ENCODE data around the gene GGPS1. TPM values are rescaled to one million over a fixed set of nuclear protein-coding genes. Genes with fewer than 3 reads are reported as not detected.
"Not testable (repeated sequence)": the region's sequence is repeated elsewhere in the genome, so short reads cannot be mapped to it uniquely, and the experiment has no call there.

GGPS1 gene
- total RNA-seq, result 10 to 100 TPM; 24.1 to 29.0 TPM
- polyA plus RNA-seq, result 10 to 100 TPM; 18.9 to 24.7 TPM
- long read RNA-seq, donor 1, transcript GGPS1-201 (4 exons, 2,895 nt), result major isoform, 62 of 69 reads
- long read RNA-seq, donor 1, transcript GGPS1-203 (3 exons, 1,407 nt), result minor isoform, 5 of 69 reads
- long read RNA-seq, donor 1, partial matches to known transcripts, result 0 of 69 reads
- long read RNA-seq, donor 1, other reads (novel, unspliced or antisense), result 2 of 69 reads
- long read RNA-seq, donor 2, transcript GGPS1-201 (4 exons, 2,895 nt), result major isoform, 9 of 9 reads
- long read RNA-seq, donor 2, partial matches to known transcripts, result 0 of 9 reads
- long read RNA-seq, donor 2, other reads (novel, unspliced or antisense), result 0 of 9 reads

DNA sequence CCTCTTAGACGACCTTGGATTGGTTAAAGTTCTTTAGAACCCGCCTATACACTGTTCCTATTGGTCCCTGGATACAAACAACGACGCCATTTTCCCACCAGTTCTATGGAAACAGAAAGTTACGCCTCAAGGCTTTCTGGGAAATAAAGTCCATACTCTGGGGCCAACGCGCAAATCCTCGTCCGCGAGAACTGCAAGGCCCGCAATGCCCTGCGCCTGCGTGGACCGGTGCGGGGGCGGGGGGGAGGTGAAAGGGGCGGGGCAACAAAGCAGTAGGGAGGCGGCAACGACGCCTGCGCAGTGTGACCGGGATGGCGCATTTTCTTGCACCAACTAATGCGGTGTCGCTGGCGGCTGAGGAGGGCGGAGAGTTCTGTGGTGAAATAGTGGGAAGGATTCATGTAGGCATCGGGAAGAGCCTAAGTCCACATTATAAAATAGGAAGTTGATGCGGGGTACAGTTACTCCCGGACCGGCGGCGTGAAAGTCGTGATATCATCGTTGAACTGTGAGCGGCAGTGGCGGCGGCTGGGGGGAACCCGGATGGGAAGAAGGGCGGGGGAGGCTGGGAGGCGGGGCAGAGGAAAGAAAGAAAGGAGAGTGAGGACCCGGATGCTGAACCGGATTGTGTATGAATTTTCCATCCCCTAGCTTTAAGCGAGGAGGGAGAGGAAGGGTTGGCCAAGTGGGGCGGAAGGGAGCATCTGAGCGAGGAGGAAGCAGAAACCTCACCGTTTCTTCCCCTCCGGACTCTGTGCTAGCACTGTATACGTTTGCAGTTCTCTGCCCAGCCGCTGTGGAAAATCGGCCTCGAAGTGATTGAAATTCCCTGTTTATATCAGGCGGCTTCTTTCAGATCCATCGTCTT is at the start of gene GGPS1:
Gene GGPS1, plus strand, starts transcription at position 300 of the 868 bp plus-strand sequence. CDS start 6,695 bp downstream, outside the sequence.
- Histone ChIP-seq H3K27me3 (ENCODE audit: control insufficient read depth in 1 of 2, insufficient read depth in 2 of 2, low read length in 1 of 2) (no peaks in the 10 kb centered on the region), H3K9me3 (ENCODE audit: control insufficient read depth, low read length) (no peaks in the 10 kb centered on the region), H3K4me1 (ENCODE audit: control insufficient read depth in 1 of 2, insufficient read depth in 2 of 2, low read length in 2 of 2) (no peaks in the 10 kb centered on the region), H3K4me3 (ENCODE audit: low read length in 2 of 2) (peak within 1 kb of the TSS; percentile 96 to 99), H3K36me3 (ENCODE audit: control insufficient read depth in 1 of 2, insufficient read depth in 2 of 2, low read length in 1 of 2) (no peaks in the 10 kb centered on the region), H3K27ac (ENCODE audit: low read depth in 1 of 2, low read length in 2 of 2) (peak within 1 kb of the TSS; percentile 73 to 99)
- peak; percentile 98 to 99 for DNase-seq
- ATAC-seq (ENCODE audit: low FRiP score), result peak; percentile 98
- 0% methylated on average over 49 to 54 of the region's 54 CpGs for WGBS, 2 donors
- intact Hi-C loops (cut with DNase I), result loop anchor here (1.0 to 10.0 kb wide), 5 partner anchors 38 to 176 kb away; partner anchors contain the start of genes TBCE (in 2 of the 2) and B3GALNT2 (in 1 of the 2)

DNA sequence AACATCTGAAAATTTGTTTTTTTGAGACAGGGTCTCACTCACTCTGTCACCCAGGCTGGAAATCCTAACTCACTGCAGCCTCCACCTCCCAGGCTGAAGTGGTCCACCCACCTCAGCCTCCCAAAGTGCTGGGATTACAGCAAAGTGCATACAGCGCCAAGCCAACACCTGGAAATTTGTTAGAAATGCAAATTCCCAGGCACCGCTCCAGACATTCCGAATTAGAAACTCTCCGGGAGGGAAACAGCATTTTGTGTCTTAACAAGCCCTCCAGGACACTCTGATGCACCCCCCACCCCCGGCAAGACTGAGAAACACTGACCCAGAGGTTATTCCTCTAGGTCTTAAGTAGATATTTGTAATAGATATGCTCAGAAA is 49.5 kb upstream of the GGPS1 start:
- Histone ChIP-seq H3K4me3 (ENCODE audit: low read length in 2 of 2) (no peak overlapping the region), H3K36me3 (ENCODE audit: control insufficient read depth in 1 of 2, insufficient read depth in 2 of 2, low read length in 1 of 2) (no peaks in the 10 kb centered on the region), H3K4me1 (ENCODE audit: control insufficient read depth in 1 of 2, insufficient read depth in 2 of 2, low read length in 2 of 2) (no peaks in the 10 kb centered on the region), H3K9me3 (ENCODE audit: control insufficient read depth, low read length) (no peaks in the 10 kb centered on the region), H3K27ac (ENCODE audit: low read depth in 1 of 2, low read length in 2 of 2) (no peak overlapping the region), H3K27me3 (ENCODE audit: control insufficient read depth in 1 of 2, insufficient read depth in 2 of 2, low read length in 1 of 2) (no peaks in the 10 kb centered on the region)
- DNase-seq (no peak), ATAC-seq (ENCODE audit: low FRiP score) (no peak)
- intact Hi-C loops (cut with DNase I), result no loop called here
- WGBS, 2 donors, result 75 to 81% methylated on average over 5 of the region's 5 CpGs

DNA sequence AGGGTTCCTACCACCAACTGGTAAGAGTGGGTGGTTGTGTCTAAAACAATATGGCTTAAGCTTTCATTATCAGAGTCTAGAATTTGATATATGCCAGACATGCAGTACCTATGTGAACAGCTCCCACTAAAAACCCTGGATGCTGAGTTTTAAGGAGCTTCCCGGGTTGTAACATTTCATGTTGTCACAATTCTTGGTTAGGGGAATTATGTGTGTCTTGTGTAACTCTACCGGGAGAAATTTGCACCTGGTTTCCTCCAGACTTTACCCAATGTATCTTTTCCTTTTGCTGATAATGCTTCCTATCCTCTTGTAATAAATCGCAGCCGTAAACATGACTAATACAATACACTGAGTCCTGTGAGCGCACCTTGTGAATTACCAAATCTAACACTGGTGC is 48.7 kb upstream of the GGPS1 start:
- no peaks in the 10 kb centered on the region for H3K27me3 ChIP-seq (ENCODE audit: control insufficient read depth in 1 of 2, insufficient read depth in 2 of 2, low read length in 1 of 2)
- no peaks in the 10 kb centered on the region for H3K9me3 ChIP-seq (ENCODE audit: control insufficient read depth, low read length)
- no peaks in the 10 kb centered on the region for H3K4me1 ChIP-seq (ENCODE audit: control insufficient read depth in 1 of 2, insufficient read depth in 2 of 2, low read length in 2 of 2)
- ATAC-seq (ENCODE audit: low FRiP score) (no peak), DNase-seq (no peak)
- WGBS, 2 donors, result 92 to 94% methylated on average over 5 of the region's 5 CpGs
- intact Hi-C loops (cut with DNase I), result no loop called here
- H3K27ac ChIP-seq (ENCODE audit: low read depth in 1 of 2, low read length in 2 of 2), result no peak overlapping the region
- H3K36me3 ChIP-seq (ENCODE audit: control insufficient read depth in 1 of 2, insufficient read depth in 2 of 2, low read length in 1 of 2), result no peaks in the 10 kb centered on the region
- H3K4me3 ChIP-seq (ENCODE audit: low read length in 2 of 2), result no peak overlapping the region

DNA sequence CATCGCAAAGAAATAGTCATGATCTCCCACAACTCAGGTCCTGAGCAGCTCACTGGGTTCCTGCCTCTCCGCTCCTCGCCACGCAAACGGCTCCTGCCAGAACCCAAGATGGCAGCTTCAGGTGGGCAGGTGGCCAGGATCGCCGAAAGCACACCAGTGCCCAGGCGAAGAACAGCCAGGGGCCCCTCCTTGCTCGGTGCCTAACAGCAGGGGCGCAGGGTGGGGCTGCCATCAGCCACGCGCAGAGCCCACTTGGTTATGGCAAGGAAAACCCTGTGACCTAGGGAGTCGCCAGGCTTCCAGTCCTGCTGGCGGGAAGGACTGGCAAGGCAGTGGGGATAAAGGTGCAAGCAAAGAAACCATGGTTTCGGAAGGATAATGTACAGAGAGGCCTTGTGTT is 47.9 kb upstream of the GGPS1 start:
- intact Hi-C loops (cut with DNase I), result no loop called here
- Histone ChIP-seq H3K4me3 (ENCODE audit: low read length in 2 of 2) (no peak overlapping the region), H3K27ac (ENCODE audit: low read depth in 1 of 2, low read length in 2 of 2) (no peak overlapping the region), H3K4me1 (ENCODE audit: control insufficient read depth in 1 of 2, insufficient read depth in 2 of 2, low read length in 2 of 2) (no peaks in the 10 kb centered on the region), H3K36me3 (ENCODE audit: control insufficient read depth in 1 of 2, insufficient read depth in 2 of 2, low read length in 1 of 2) (no peaks in the 10 kb centered on the region), H3K27me3 (ENCODE audit: control insufficient read depth in 1 of 2, insufficient read depth in 2 of 2, low read length in 1 of 2) (no peaks in the 10 kb centered on the region), H3K9me3 (ENCODE audit: control insufficient read depth, low read length) (no peaks in the 10 kb centered on the region)
- 92 to 95% methylated on average over 15 of the region's 15 CpGs for WGBS, 2 donors
- no peak for ATAC-seq (ENCODE audit: low FRiP score)
- no peak for DNase-seq

DNA sequence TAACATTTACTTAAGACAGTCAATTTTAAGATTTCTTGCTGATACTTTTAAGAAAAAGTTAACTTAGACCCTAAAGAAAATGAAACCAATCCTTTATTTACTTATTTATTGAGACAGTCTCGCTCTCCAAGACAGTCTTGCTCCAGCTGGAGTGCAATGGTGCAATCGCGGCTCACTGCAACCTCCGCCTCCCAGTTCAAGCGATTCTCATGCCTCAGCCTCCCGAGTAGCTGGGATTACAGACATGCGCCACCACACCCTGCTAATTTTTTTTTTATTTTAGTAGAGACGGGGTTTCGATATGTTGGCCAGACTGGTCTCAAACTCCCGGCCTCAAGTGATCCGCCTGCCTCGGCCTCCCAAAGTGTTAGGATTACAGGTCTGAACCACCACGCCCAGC is 44.7 kb upstream of the GGPS1 start:
- ATAC-seq (ENCODE audit: low FRiP score); H3K27ac ChIP-seq (ENCODE audit: low read depth in 1 of 2, low read length in 2 of 2); H3K4me3 ChIP-seq (ENCODE audit: low read length in 2 of 2); DNase-seq; intact Hi-C loops (cut with DNase I); H3K36me3 ChIP-seq (ENCODE audit: control insufficient read depth in 1 of 2, insufficient read depth in 2 of 2, low read length in 1 of 2); H3K9me3 ChIP-seq (ENCODE audit: control insufficient read depth, low read length); H3K4me1 ChIP-seq (ENCODE audit: control insufficient read depth in 1 of 2, insufficient read depth in 2 of 2, low read length in 2 of 2); H3K27me3 ChIP-seq (ENCODE audit: control insufficient read depth in 1 of 2, insufficient read depth in 2 of 2, low read length in 1 of 2): not testable (repeated sequence)
- WGBS, 2 donors, result 96 to 98% methylated on average over 13 of the region's 13 CpGs

DNA sequence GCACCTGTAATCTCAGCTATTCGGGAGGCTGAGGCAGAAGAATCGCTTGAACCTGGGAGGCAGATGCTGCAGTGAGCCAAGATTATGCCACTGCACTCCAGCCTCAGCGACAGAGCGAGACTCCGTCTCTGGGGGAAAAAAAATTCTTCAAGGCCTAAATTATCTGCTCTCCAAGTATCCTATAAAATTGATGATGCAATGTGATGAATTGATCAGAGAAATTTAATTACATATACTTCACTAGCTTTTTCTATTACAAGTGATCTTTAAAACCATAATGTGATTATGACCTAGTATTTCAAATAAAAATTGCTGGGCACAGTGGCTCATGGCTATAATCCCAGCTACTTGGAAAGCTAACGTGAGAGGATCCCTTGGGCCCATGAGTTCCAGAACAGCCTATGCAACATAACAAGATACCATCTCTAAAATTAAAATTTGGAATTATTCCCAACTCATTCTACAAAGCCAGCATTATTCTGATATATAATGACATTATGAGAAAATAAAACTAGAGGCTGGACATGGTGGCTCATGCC is 44.1 kb upstream of the GGPS1 start:
- Histone ChIP-seq H3K27me3 (ENCODE audit: control insufficient read depth in 1 of 2, insufficient read depth in 2 of 2, low read length in 1 of 2) (no peaks in the 10 kb centered on the region), H3K4me1 (ENCODE audit: control insufficient read depth in 1 of 2, insufficient read depth in 2 of 2, low read length in 2 of 2) (no peaks in the 10 kb centered on the region), H3K9me3 (ENCODE audit: control insufficient read depth, low read length) (no peaks in the 10 kb centered on the region), H3K4me3 (ENCODE audit: low read length in 2 of 2) (no peak overlapping the region), H3K36me3 (ENCODE audit: control insufficient read depth in 1 of 2, insufficient read depth in 2 of 2, low read length in 1 of 2) (no peaks in the 10 kb centered on the region), H3K27ac (ENCODE audit: low read depth in 1 of 2, low read length in 2 of 2) (no peak overlapping the region)
- intact Hi-C loops (cut with DNase I), result no loop called here
- DNase-seq, result no peak
- 81 to 82% methylated on average over 6 of the region's 6 CpGs for WGBS, 2 donors
- ATAC-seq (ENCODE audit: low FRiP score), result no peak

DNA sequence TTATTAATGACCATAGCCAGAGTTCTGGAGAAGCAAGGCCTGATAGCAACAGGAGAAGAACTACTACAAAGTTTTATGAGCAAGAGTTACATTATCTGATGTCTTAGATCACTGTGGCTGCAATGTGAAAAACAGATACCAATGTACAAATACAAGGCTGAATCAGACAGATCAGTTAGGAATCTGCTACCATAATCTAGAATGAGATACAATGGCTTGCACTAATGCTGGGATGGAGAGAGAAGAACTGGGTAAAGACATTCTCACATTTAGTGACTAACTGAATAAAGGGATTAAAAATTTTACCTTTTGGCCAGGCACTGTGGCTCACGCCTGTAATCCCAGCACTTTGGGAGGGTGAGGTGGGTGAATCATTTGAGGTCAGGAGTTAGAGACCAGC is 41.7 kb upstream of the GGPS1 start:
- H3K27me3 ChIP-seq (ENCODE audit: control insufficient read depth in 1 of 2, insufficient read depth in 2 of 2, low read length in 1 of 2), result no peaks in the 10 kb centered on the region
- DNase-seq (no peak), ATAC-seq (ENCODE audit: low FRiP score) (no peak)
- 70 to 80% methylated on average over 1 of the region's 1 CpG for WGBS, 2 donors
- H3K4me1 ChIP-seq (ENCODE audit: control insufficient read depth in 1 of 2, insufficient read depth in 2 of 2, low read length in 2 of 2), result no peaks in the 10 kb centered on the region
- intact Hi-C loops (cut with DNase I), result no loop called here
- no peak overlapping the region for H3K4me3 ChIP-seq (ENCODE audit: low read length in 2 of 2)
- H3K27ac ChIP-seq (ENCODE audit: low read depth in 1 of 2, low read length in 2 of 2), result no peak overlapping the region
- no peaks in the 10 kb centered on the region for H3K9me3 ChIP-seq (ENCODE audit: control insufficient read depth, low read length)
- H3K36me3 ChIP-seq (ENCODE audit: control insufficient read depth in 1 of 2, insufficient read depth in 2 of 2, low read length in 1 of 2), result no peaks in the 10 kb centered on the region

DNA sequence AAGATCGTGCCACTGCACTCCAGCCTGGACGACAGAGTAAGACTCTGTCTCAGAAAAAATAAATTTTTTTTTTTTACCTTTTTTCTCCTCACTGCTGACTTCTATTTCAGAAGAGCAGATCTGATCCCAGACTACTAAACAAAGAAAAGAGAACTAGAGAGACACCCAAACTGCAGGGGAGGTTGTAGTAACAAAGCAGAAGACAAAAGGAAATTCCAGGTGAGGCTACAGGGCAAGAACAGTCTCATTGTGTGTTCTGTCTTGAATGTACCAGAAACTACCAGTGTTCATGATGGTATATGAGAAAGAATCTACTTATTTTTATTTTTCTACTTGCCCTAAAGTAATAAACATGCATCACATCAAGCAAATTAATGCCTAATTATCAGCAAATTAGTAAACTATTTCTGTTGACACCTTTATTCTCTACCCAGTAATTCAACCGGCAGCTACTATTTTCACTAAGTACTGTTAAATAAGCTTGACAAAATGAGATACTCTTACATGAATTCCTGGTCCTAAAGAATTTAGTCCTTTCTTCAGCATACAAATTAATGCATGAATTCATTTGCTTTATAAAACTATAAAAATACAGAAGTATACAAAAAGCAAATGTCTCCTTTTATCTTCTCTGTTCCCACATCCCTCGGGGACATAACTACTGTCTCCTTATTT is 41.0 kb upstream of the GGPS1 start:
- intact Hi-C loops (cut with DNase I), result no loop called here
- Histone ChIP-seq H3K4me3 (ENCODE audit: low read length in 2 of 2) (no peak overlapping the region), H3K4me1 (ENCODE audit: control insufficient read depth in 1 of 2, insufficient read depth in 2 of 2, low read length in 2 of 2) (no peaks in the 10 kb centered on the region), H3K27ac (ENCODE audit: low read depth in 1 of 2, low read length in 2 of 2) (no peak overlapping the region), H3K36me3 (ENCODE audit: control insufficient read depth in 1 of 2, insufficient read depth in 2 of 2, low read length in 1 of 2) (no peaks in the 10 kb centered on the region), H3K9me3 (ENCODE audit: control insufficient read depth, low read length) (no peaks in the 10 kb centered on the region), H3K27me3 (ENCODE audit: control insufficient read depth in 1 of 2, insufficient read depth in 2 of 2, low read length in 1 of 2) (no peaks in the 10 kb centered on the region)
- WGBS, 2 donors, result 74 to 75% methylated on average over 4 of the region's 4 CpGs
- DNase-seq (no peak), ATAC-seq (ENCODE audit: low FRiP score) (no peak)

Measured in aorta (tissue), 5 donors.